Endothelial cell of umbilical vein (primary cell): ENCODE measurements around the gene MIER2. TPM values are rescaled to one million over a fixed set of nuclear protein-coding genes. Genes with fewer than 3 reads are reported as not detected.

Experiments used
- BruUV-seq: library from RNA; stranded (reverse); fragments of 400-500 nt; replicated peaks from 2 replicates; lab custom pipeline; 2021; lab: Mats Ljungman, UMichigan
- CTCF ChIA-PET: fragments of 300-600, 350-600 bp; sonication (Branson Sonifier 250); formaldehyde crosslinking; loops from one replicate; lab custom pipeline; 2021; ENCODE audit warnings: antibody characterized with exemption, inconsistent platforms; lab: Charles Lee
- POLR2A ChIA-PET: fragments of 300-600, 350-600 bp; sonication (Branson Sonifier 250); formaldehyde crosslinking; loops from one replicate; lab custom pipeline; 2021; ENCODE audit warnings: antibody characterized with exemption, inconsistent platforms; lab: Charles Lee
- DNase-seq: peaks from one replicate; pipeline ENCODE4 v3.0.0-alpha.2; 2011; ENCODE audit warnings: low read depth, low spot score
- FAIRE-seq: peaks from 2 replicates; lab custom pipeline; 2011; peaks lifted over from hg19 to GRCh38; lab: Jason Lieb, UNC
- H2AFZ ChIP-seq: 2 replicates; pipeline ENCODE4 v1.6.0; 2012; ENCODE audit warnings: low read depth, low read length, control low read depth, inconsistent platforms
- H3K27ac ChIP-seq: 2 replicates; pipeline ENCODE4 v1.5.1; 2011; ENCODE audit warnings: low read depth, mild to moderate bottlenecking, control low read depth, low read length, moderate library complexity; ENCODE audit not compliant: insufficient read depth
- H3K27me3 ChIP-seq, 2 experiments: 2 replicates each; pipeline versions ENCODE4 v1.6.0 to v1.6.1; 2011; ENCODE audit warnings: low read length in 2 of 2, mixed read lengths in 1 of 2; ENCODE audit not compliant: control insufficient read depth in 2 of 2, insufficient read depth in 2 of 2
- H3K36me3 ChIP-seq, 2 experiments: 2 replicates in 1 of 2; 3 replicates in 1 of 2; pipeline ENCODE4 v1.5.1; 2011; ENCODE audit warnings: low read length in 2 of 2, mild to moderate bottlenecking in 1 of 2, moderate library complexity in 1 of 2; ENCODE audit not compliant: control insufficient read depth in 2 of 2, insufficient read depth in 2 of 2; ENCODE audit errors: extremely low read depth in 1 of 2
- H3K4me1 ChIP-seq: 3 replicates; pipeline ENCODE4 v1.5.1; 2011; ENCODE audit warnings: mild to moderate bottlenecking, low read length; ENCODE audit not compliant: control insufficient read depth, insufficient read depth; ENCODE audit errors: extremely low read depth
- H3K4me2 ChIP-seq: 2 replicates; pipeline ENCODE4 v1.6.1; 2011; ENCODE audit warnings: low read length, control low read depth, mixed read lengths; ENCODE audit not compliant: insufficient read depth
- H3K4me3 ChIP-seq, 3 experiments: fragments of 200-600 bp in 1 of 3; sonication (generic), shearing (Covaris generic) in 1 of 3; replicated peaks in 1 of 3; 2 replicates each; pipeline ENCODE4 v1.5.1; 2011 to 2016; ENCODE audit warnings: control low read depth in 3 of 3, low read length in 3 of 3, mild to moderate bottlenecking in 2 of 3, inconsistent platforms in 1 of 3, low read depth in 1 of 3, moderate library complexity in 1 of 3; ENCODE audit not compliant: insufficient read depth in 1 of 3
- H3K79me2 ChIP-seq: 2 replicates; pipeline ENCODE4 v1.6.0; 2012; ENCODE audit warnings: low read length, inconsistent platforms; ENCODE audit not compliant: control insufficient read depth, insufficient read depth
- H3K9ac ChIP-seq: replicated peaks from 2 replicates; pipeline ENCODE3; 2011; ENCODE audit warnings: low read length, control low read depth; ENCODE audit not compliant: insufficient read depth; ENCODE audit errors: extremely low read depth
- H3K9me1 ChIP-seq: replicated peaks from 3 replicates; pipeline ENCODE4 v1.6.0; 2011; ENCODE audit warnings: mild to moderate bottlenecking, low read length; ENCODE audit not compliant: control insufficient read depth, insufficient read depth; ENCODE audit errors: extremely low read depth
- H3K9me3 ChIP-seq: replicated peaks from 2 replicates; pipeline ENCODE4 v1.5.1; 2012; ENCODE audit warnings: low read length, inconsistent platforms; ENCODE audit not compliant: control insufficient read depth, insufficient read depth
- H4K20me1 ChIP-seq: replicated peaks from 2 replicates; pipeline ENCODE3; 2011; ENCODE audit warnings: mild to moderate bottlenecking, low read length; ENCODE audit not compliant: control insufficient read depth, insufficient read depth; ENCODE audit errors: extremely low read depth
- EZH2 ChIP-seq: IDR thresholded peaks from 2 replicates; pipeline ENCODE4 v1.6.1; 2012; ENCODE audit warnings: borderline replicate concordance, low read depth, mild to moderate bottlenecking, moderate library complexity, low read length, inconsistent platforms; ENCODE audit not compliant: severe bottlenecking
- FOS ChIP-seq: IDR thresholded peaks from 2 replicates; pipeline ENCODE4 v1.6.1; 2011; ENCODE audit warnings: mild to moderate bottlenecking, low read length, moderate library complexity, borderline replicate concordance; ENCODE audit not compliant: insufficient read depth
- GATA2 ChIP-seq: IDR thresholded peaks from 2 replicates; pipeline ENCODE4 v1.7.0; 2011; ENCODE audit warnings: low read depth, mild to moderate bottlenecking, moderate library complexity, mixed read lengths, low read length; ENCODE audit not compliant: insufficient read length, insufficient read depth
- JUN ChIP-seq: IDR thresholded peaks from 2 replicates; pipeline ENCODE4 v1.6.1; 2011; ENCODE audit warnings: borderline replicate concordance, low read depth; ENCODE audit not compliant: insufficient read length, insufficient read depth
- MYC ChIP-seq: IDR thresholded peaks from one replicate; pipeline ENCODE4 v1.6.1; 2011; ENCODE audit warnings: mild to moderate bottlenecking, low read depth, low read length
- POLR2A ChIP-seq: IDR thresholded peaks from 2 replicates; pipeline ENCODE4 v1.6.1; 2012; ENCODE audit warnings: low read depth, mild to moderate bottlenecking, control low read depth, low read length
- POLR2AphosphoS5 ChIP-seq: IDR thresholded peaks from 2 replicates; pipeline ENCODE4 v1.6.1; 2012; ENCODE audit warnings: low read depth, mild to moderate bottlenecking, control low read depth, low read length, moderate library complexity; ENCODE audit not compliant: insufficient read depth
- dilution Hi-C: fragments of 300-500 bp; cut with MboI; formaldehyde crosslinking; loops from one replicate; pipeline ENCODE4 v1.15.0; 2019; ENCODE audit warnings: low sequenced_read_pairs; ENCODE audit not compliant: extremely low pct_ligation_motif_present
- intact Hi-C: fragments of 100-400 bp; cut with micrococcal nuclease; formaldehyde crosslinking; loops from one replicate; pipeline ENCODE4 v1.10.0; 2022
- polyA plus RNA-seq, 4 experiments: library from polyadenylated mRNA; depleted of rRNA in 3 of 4; stranded (reverse) in 3 of 4; unstranded in 1 of 4; fragments of >200 nt; gene quantifications; 2 replicates each; pipeline versions ENCODE4 v1.2.1 to v1.2.3, GENCODE V29; 2011 to 2012; ENCODE audit warnings: missing spikeins in 1 of 4
- total RNA-seq: library from RNA; stranded (reverse); gene quantifications from 2 replicates; pipeline ENCODE4 v1.2.3, GENCODE V29; 2021
- TF ChIP-seq, protein P1 (sequence below): IDR thresholded peaks from 2 replicates; pipeline ENCODE4 v1.6.1; 2011; ENCODE audit not compliant: insufficient read depth, insufficient read length
- TF ChIP-seq, protein P2 (sequence below), 2 donors: IDR thresholded peaks; 1 replicate in 1 of 2; 2 replicates in 1 of 2; pipeline ENCODE4 v1.5.1; 2011; ENCODE audit warnings: low read length in 2 of 2, mild to moderate bottlenecking in 2 of 2, moderate library complexity in 2 of 2, control low read depth in 1 of 2, inconsistent platforms in 1 of 2, low read depth in 1 of 2; ENCODE audit not compliant: insufficient read depth in 1 of 2; ENCODE audit errors: extremely low read depth in 1 of 2

Gene MIER2
- total and polyA plus RNA-seq, 2 donors (not counting 3 experiments of a cell fraction or from before 2014, with no cell fraction given): 20.3 to 44.9 TPM

DNA sequence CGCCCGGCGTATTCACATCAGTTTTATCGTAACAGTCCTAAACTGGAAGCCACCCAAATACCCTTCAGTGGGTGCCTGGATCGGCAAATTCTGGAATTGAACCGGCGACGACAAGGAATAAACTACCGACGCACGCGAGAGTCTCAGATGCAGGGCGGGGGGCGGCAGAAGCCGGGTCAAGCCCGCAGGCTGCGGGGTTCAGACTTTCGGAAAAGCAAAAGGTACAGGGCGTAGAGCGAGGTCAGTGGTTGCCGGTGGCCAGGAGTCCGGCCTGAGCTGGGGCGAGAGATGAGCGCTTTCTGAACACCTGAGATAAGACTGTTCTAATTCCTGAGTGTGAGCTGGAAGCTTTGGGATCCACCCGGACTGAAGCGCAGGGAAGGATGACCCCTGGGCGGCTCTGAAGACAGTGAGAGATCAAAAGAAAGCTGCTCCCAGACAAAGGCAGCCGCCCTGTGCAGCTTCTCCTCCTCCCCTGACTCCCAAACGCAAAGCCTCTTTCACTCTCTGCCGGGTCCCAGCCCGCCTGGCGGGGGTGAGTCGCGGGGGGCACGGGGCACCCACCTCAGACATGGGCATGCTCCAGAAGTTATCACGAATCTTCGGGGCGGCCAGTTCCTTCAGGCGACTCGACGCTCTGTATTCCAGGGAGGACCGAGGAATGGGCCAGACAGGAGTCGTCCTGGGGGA, 26.2 kb upstream of the MIER2 start:
- ChIA-PET POLR2A (interaction anchor here (0.6 kb wide), 1 partner anchor 22 kb away, joined by 3 read pairs; no protein-coding TSS in a partner anchor), CTCF (no interaction called here)
- FAIRE-seq (no peak), DNase-seq (no peak)
- TF ChIP-seq EZH2 (no peak), POLR2AphosphoS5 (no peak), JUN (no peak)
- TF ChIP-seq, protein P1, sequence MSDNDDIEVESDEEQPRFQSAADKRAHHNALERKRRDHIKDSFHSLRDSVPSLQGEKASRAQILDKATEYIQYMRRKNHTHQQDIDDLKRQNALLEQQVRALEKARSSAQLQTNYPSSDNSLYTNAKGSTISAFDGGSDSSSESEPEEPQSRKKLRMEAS: no peak
- BruUV-seq: no TSS peak
- H3K4me3 ChIP-seq: no peak overlapping the region
- H3K4me1 ChIP-seq: no peaks in the 10 kb centered on the region
- intact Hi-C loops (no loop called here), dilution Hi-C loops (no loop called here)
- H3K27me3 ChIP-seq: peaks cover 0 to 4% of the 10 kb centered on the region in 2 experiments
- H4K20me1 ChIP-seq: no peaks in the 10 kb centered on the region
- H3K79me2 ChIP-seq: no peaks in the 10 kb centered on the region
- no peak overlapping the region for H3K9ac ChIP-seq
- no peaks in the 10 kb centered on the region for H3K36me3 ChIP-seq
- no peaks in the 10 kb centered on the region for H3K9me1 ChIP-seq
- no peak overlapping the region for H3K27ac ChIP-seq
- H3K9me3 ChIP-seq: no peaks in the 10 kb centered on the region
- no peak overlapping the region for H3K4me2 ChIP-seq
- H2AFZ ChIP-seq: no peak overlapping the region

DNA sequence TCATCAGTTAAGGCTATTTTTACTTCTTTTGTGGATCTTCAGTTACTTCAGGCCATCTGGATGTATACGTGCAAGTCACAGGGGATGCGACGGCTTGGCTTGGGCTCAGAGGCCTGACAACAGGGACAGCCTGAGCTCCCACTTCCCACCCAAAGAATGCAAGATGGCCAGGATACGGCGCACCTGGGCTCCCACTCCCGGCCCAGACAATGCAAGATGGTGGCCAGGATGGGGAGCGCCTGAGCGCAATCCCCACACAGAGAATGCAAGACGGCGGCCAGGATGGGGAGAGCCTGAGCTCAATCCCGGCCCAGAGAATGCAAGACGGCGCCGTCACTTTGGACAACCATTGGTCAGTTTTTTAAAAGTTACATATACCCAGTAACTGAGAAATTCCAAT, 25.3 kb upstream of the MIER2 start:
- ChIA-PET POLR2A (no interaction called here), CTCF (no interaction called here)
- intact Hi-C loops (no loop called here), dilution Hi-C loops (no loop called here)
- BruUV-seq: no TSS peak
- Histone ChIP-seq H3K27me3 (peaks cover 0 to 4% of the 10 kb centered on the region in 2 experiments), H3K4me3 (no peak overlapping the region), H3K9me3 (no peaks in the 10 kb centered on the region), H4K20me1 (no peaks in the 10 kb centered on the region), H2AFZ (no peak overlapping the region), H3K36me3 (no peaks in the 10 kb centered on the region), H3K27ac (no peak overlapping the region), H3K9ac (no peak overlapping the region), H3K4me1 (no peaks in the 10 kb centered on the region), H3K9me1 (no peaks in the 10 kb centered on the region), H3K4me2 (no peak overlapping the region), H3K79me2 (no peaks in the 10 kb centered on the region)
- TF ChIP-seq, protein P2, sequence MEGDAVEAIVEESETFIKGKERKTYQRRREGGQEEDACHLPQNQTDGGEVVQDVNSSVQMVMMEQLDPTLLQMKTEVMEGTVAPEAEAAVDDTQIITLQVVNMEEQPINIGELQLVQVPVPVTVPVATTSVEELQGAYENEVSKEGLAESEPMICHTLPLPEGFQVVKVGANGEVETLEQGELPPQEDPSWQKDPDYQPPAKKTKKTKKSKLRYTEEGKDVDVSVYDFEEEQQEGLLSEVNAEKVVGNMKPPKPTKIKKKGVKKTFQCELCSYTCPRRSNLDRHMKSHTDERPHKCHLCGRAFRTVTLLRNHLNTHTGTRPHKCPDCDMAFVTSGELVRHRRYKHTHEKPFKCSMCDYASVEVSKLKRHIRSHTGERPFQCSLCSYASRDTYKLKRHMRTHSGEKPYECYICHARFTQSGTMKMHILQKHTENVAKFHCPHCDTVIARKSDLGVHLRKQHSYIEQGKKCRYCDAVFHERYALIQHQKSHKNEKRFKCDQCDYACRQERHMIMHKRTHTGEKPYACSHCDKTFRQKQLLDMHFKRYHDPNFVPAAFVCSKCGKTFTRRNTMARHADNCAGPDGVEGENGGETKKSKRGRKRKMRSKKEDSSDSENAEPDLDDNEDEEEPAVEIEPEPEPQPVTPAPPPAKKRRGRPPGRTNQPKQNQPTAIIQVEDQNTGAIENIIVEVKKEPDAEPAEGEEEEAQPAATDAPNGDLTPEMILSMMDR (IDR thresholded peaks at IDR 0.05; ENCODE audit: extremely low read depth in 1 of 2, insufficient read depth in 1 of 2, low read depth in 1 of 2, low read length in 2 of 2): no peak
- TF ChIP-seq POLR2A: no peak
- no peak for TF ChIP-seq FOS
- TF ChIP-seq GATA2: no peak
- TF ChIP-seq EZH2: no peak
- TF ChIP-seq, protein P1: no peak
- TF ChIP-seq JUN: no peak
- TF ChIP-seq MYC: no peak
- TF ChIP-seq POLR2AphosphoS5: no peak
- DNase-seq (no peak), FAIRE-seq (no peak)
